Nephron (organoid): Measurements from ENCODE around the gene EPO.

Experiments used
- H3K27ac Mint-ChIP-seq, 3 experiments: 2 replicates each; pipeline ENCODE4 v1.8.0; 2020; ENCODE audit warnings: mixed read lengths in 3 of 3, mild to moderate bottlenecking in 2 of 3, moderate library complexity in 1 of 3
- H3K27me3 Mint-ChIP-seq: 2 replicates; pipeline ENCODE4 v1.8.0; 2021; ENCODE audit warnings: low read depth, mild to moderate bottlenecking, moderate library complexity, mixed read lengths
- H3K36me3 Mint-ChIP-seq: 2 replicates; pipeline ENCODE4 v1.8.0; 2020; ENCODE audit warnings: low read depth, mixed read lengths
- H3K4me1 Mint-ChIP-seq: 2 replicates; pipeline ENCODE4 v1.8.0; 2020; ENCODE audit warnings: mixed read lengths
- H3K4me3 Mint-ChIP-seq, 3 experiments: 2 replicates each; pipeline ENCODE4 v1.8.0; 2020; ENCODE audit warnings: mild to moderate bottlenecking in 3 of 3, mixed read lengths in 3 of 3, moderate library complexity in 2 of 3
- H3K9me3 Mint-ChIP-seq: 2 replicates; pipeline ENCODE4 v1.8.0; 2020; ENCODE audit warnings: mixed read lengths
- CTCF ChIP-seq, 3 experiments: fragments of 200-600 bp; sonication (generic); IDR thresholded peaks; one replicate each; pipeline ENCODE4 v1.5.0; 2021; ENCODE audit warnings: antibody characterized with exemption in 3 of 3; ENCODE audit not compliant: unreplicated experiment in 3 of 3

EPO gene

GRCh38 chr7:100682991-100683658 is 37.1 kb upstream of the EPO start:
- peaks cover 5% of the 10 kb centered on the region for H3K4me1 Mint-ChIP-seq
- peaks cover 39% of the 10 kb centered on the region for H3K36me3 Mint-ChIP-seq
- H3K9me3 Mint-ChIP-seq = no peaks in the 10 kb centered on the region

GRCh38 chr7:100683659-100684533 is 36.4 kb upstream of the EPO start:
- H3K9me3 Mint-ChIP-seq = no peaks in the 10 kb centered on the region
- H3K4me1 Mint-ChIP-seq = peaks cover 9% of the 10 kb centered on the region
- peaks cover 40% of the 10 kb centered on the region for H3K36me3 Mint-ChIP-seq
- no peaks in the 10 kb centered on the region for H3K27me3 Mint-ChIP-seq
- no peak for TF ChIP-seq CTCF (IDR thresholded peaks at IDR 0.05; ENCODE audit: unreplicated experiment in 3 of 3)
- H3K27ac Mint-ChIP-seq = no peak overlapping the region
- no peak overlapping the region for H3K4me3 Mint-ChIP-seq

More at GRCh38 chr7:100682991-100683658, 37.1 kb upstream of the EPO start:
- no peaks in the 10 kb centered on the region for H3K27me3 Mint-ChIP-seq
- H3K27ac Mint-ChIP-seq = no peak overlapping the region
- H3K4me3 Mint-ChIP-seq = no peak overlapping the region
- TF ChIP-seq CTCF (IDR thresholded peaks at IDR 0.05; ENCODE audit: unreplicated experiment in 3 of 3) = no peak

GRCh38 chr7:100684534-100685042 is 35.7 kb upstream of the EPO start:
- no peaks in the 10 kb centered on the region for H3K27me3 Mint-ChIP-seq
- TF ChIP-seq CTCF (IDR thresholded peaks at IDR 0.05; ENCODE audit: unreplicated experiment in 3 of 3) = no peak
- peaks cover 39% of the 10 kb centered on the region for H3K36me3 Mint-ChIP-seq
- no peak overlapping the region for H3K27ac Mint-ChIP-seq
- no peaks in the 10 kb centered on the region for H3K9me3 Mint-ChIP-seq
- H3K4me3 Mint-ChIP-seq = no peak overlapping the region
- H3K4me1 Mint-ChIP-seq = peaks cover 13% of the 10 kb centered on the region

- Mint-ChIP-seq H3K9me3 (no peaks in the 10 kb centered on the region), H3K27ac (no peak overlapping the region), H3K4me1 (peaks cover 16% of the 10 kb centered on the region), H3K27me3 (no peaks in the 10 kb centered on the region), H3K4me3 (no peak overlapping the region), H3K36me3 (peaks cover 38% of the 10 kb centered on the region)
- no peak for TF ChIP-seq CTCF (IDR thresholded peaks at IDR 0.05; ENCODE audit: unreplicated experiment in 3 of 3)
These were observed 35.1 kb upstream of the EPO start for GRCh38 chr7:100685049-100685605.

- peaks cover 14% of the 10 kb centered on the region for H3K4me1 Mint-ChIP-seq
- no peak overlapping the region for H3K4me3 Mint-ChIP-seq
- TF ChIP-seq CTCF (IDR thresholded peaks at IDR 0.05; ENCODE audit: unreplicated experiment in 3 of 3) = no peak
- peaks cover 35% of the 10 kb centered on the region for H3K36me3 Mint-ChIP-seq
- no peaks in the 10 kb centered on the region for H3K27me3 Mint-ChIP-seq
- no peaks in the 10 kb centered on the region for H3K9me3 Mint-ChIP-seq
- H3K27ac Mint-ChIP-seq = no peak overlapping the region
These were observed 34.6 kb upstream of the EPO start for GRCh38 chr7:100685631-100686145.
